ENCODE measurements around the gene C2orf76.
A peak's percentile ranks its signal among the peaks of the same experiment; 100 is the strongest.
"Not testable (repeated sequence)": the region's sequence is repeated elsewhere in the genome, so short reads cannot be mapped to it uniquely, and the experiment has no call there.

The C2orf76 gene

GRCh38 chr2:119294671-119295070 lies 72.0 kb downstream of the C2orf76 start:
- DNase-seq (ENCODE audit: low read depth in 2 of 2) = no peak

- no peak for DNase-seq (ENCODE audit: low read depth in 2 of 2)
Observed at GRCh38 chr2:119293900-119294299, 72.7 kb downstream of the C2orf76 start.

GRCh38 chr2:119293254-119293653 lies 73.4 kb downstream of the C2orf76 start:
- no peak for DNase-seq (ENCODE audit: low read depth in 2 of 2)

GRCh38 chr2:119292226-119292625 lies 74.4 kb downstream of the C2orf76 start:
- no peak for DNase-seq (ENCODE audit: low read depth in 2 of 2)

- DNase-seq (ENCODE audit: low read depth in 2 of 2) = no peak
Observed at GRCh38 chr2:119291588-119292167, 75.0 kb downstream of the C2orf76 start.

GRCh38 chr2:119290859-119291587 lies 75.6 kb downstream of the C2orf76 start:
- peak; percentile 56 to 74 for DNase-seq (ENCODE audit: low read depth in 2 of 2)

GRCh38 chr2:119289642-119290041 lies 77.0 kb downstream of the C2orf76 start:
- no peak for DNase-seq (ENCODE audit: low read depth in 2 of 2)

- no peak for DNase-seq (ENCODE audit: low read depth in 2 of 2)
Observed at GRCh38 chr2:119289093-119289492, 77.5 kb downstream of the C2orf76 start.

- DNase-seq (ENCODE audit: low read depth in 2 of 2) = no peak
Observed at GRCh38 chr2:119288576-119288975, 78.1 kb downstream of the C2orf76 start.

GRCh38 chr2:119286661-119287060 lies 80.0 kb downstream of the C2orf76 start:
- DNase-seq (ENCODE audit: low read depth in 2 of 2) = no peak

- no peak for DNase-seq (ENCODE audit: low read depth in 2 of 2)
Observed at GRCh38 chr2:119283873-119284331, 82.7 kb downstream of the C2orf76 start.

- no peak for DNase-seq (ENCODE audit: low read depth in 2 of 2)
Observed at GRCh38 chr2:119282996-119283511, 83.6 kb downstream of the C2orf76 start.

GRCh38 chr2:119282146-119282995 lies 84.3 kb downstream of the C2orf76 start:
- DNase-seq (ENCODE audit: low read depth in 2 of 2) = no peak

GRCh38 chr2:119280680-119281079 lies 86.0 kb downstream of the C2orf76 start:
- no peak for DNase-seq (ENCODE audit: low read depth in 2 of 2)

- no peak for DNase-seq (ENCODE audit: low read depth in 2 of 2)
Observed at GRCh38 chr2:119279666-119280065, 87.0 kb downstream of the C2orf76 start.

GRCh38 chr2:119278946-119279345 lies 87.7 kb downstream of the C2orf76 start:
- no peak for DNase-seq (ENCODE audit: low read depth in 2 of 2)

- not testable (repeated sequence) for DNase-seq (ENCODE audit: low read depth in 2 of 2)
Observed at GRCh38 chr2:119278385-119278784, 88.2 kb downstream of the C2orf76 start.

GRCh38 chr2:119276864-119277263 lies 89.8 kb downstream of the C2orf76 start:
- DNase-seq (ENCODE audit: low read depth in 2 of 2) = no peak

- DNase-seq (ENCODE audit: low read depth in 2 of 2) = no peak
Observed at GRCh38 chr2:119267604-119268003, 99.0 kb downstream of the C2orf76 start.

GRCh38 chr2:119266091-119266589 lies 100.5 kb downstream of the C2orf76 start:
- no peak for DNase-seq (ENCODE audit: low read depth in 2 of 2)

GRCh38 chr2:119265693-119266066 lies 101.0 kb downstream of the C2orf76 start:
- DNase-seq (ENCODE audit: low read depth in 2 of 2) = no peak
